Measurements from ENCODE around the gene ITCH.
"Not testable (repeated sequence)": the region's sequence is repeated elsewhere in the genome, so short reads cannot be mapped to it uniquely, and the experiment has no call there.

The ITCH gene

GRCh38 chr20:34512955-34513419 is 149.9 kb downstream of the ITCH start:
- CTCF ChIA-PET = no interaction called here
- POLR2A ChIA-PET = no interaction called here
- TF ChIP-seq HDGF (IDR thresholded peaks at IDR 0.05; ENCODE audit: borderline replicate concordance) (no peak), FOXK2 (IDR thresholded peaks at IDR 0.05) (no peak), CTBP1 (IDR thresholded peaks at IDR 0.05; ENCODE audit: borderline replicate concordance) (no peak), ZNF384 (IDR thresholded peaks at IDR 0.05) (no peak), TARDBP (IDR thresholded peaks at IDR 0.05) (no peak), NFRKB (IDR thresholded peaks at IDR 0.05) (no peak), L3MBTL2 (conservative IDR thresholded peaks at IDR 0.05) (no peak), LEF1 (IDR thresholded peaks at IDR 0.05; ENCODE audit: borderline replicate concordance) (no peak), ARNT (IDR thresholded peaks at IDR 0.05) (no peak), SP1 (IDR thresholded peaks at IDR 0.05) (no peak), FOXA1 (IDR thresholded peaks at IDR 0.05) (no peak), FOXM1 (IDR thresholded peaks at IDR 0.05; ENCODE audit: borderline replicate concordance) (no peak), ELF4 (IDR thresholded peaks at IDR 0.05) (no peak), SUZ12 (IDR thresholded peaks at IDR 0.05) (no peak), BHLHE40 (IDR thresholded peaks at IDR 0.05; ENCODE audit: borderline replicate concordance) (no peak)
- TF ChIP-seq, protein P1, sequence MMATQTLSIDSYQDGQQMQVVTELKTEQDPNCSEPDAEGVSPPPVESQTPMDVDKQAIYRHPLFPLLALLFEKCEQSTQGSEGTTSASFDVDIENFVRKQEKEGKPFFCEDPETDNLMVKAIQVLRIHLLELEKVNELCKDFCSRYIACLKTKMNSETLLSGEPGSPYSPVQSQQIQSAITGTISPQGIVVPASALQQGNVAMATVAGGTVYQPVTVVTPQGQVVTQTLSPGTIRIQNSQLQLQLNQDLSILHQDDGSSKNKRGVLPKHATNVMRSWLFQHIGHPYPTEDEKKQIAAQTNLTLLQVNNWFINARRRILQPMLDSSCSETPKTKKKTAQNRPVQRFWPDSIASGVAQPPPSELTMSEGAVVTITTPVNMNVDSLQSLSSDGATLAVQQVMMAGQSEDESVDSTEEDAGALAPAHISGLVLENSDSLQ (IDR thresholded peaks at IDR 0.05) = no peak
- no peak for DNase-seq (ENCODE audit: extremely low spot score)

GRCh38 chr20:34514034-34514433 is 151.0 kb downstream of the ITCH start:
- ChIA-PET CTCF (interaction anchor here (0.6 to 0.9 kb wide), 2 partner anchors 384 to 1837 kb away, joined by 4 to 7 read pairs; no protein-coding TSS in a partner anchor), POLR2A (interaction anchor here (0.9 kb wide), 1 partner anchor 150 kb away, joined by 3 read pairs; no protein-coding TSS in a partner anchor)
- DNase-seq (ENCODE audit: extremely low spot score) = not testable (repeated sequence)

- CTCF ChIA-PET = interaction anchor here (0.6 to 0.8 kb wide), 2 partner anchors 24 to 1836 kb away, joined by 3 to 7 read pairs; no protein-coding TSS in a partner anchor
- DNase-seq (ENCODE audit: extremely low spot score) = no peak
- TF ChIP-seq, protein P1 (IDR thresholded peaks at IDR 0.05) = no peak
- no peak for TF ChIP-seq FOXM1 (IDR thresholded peaks at IDR 0.05; ENCODE audit: borderline replicate concordance)
- TF ChIP-seq FOXK2 (IDR thresholded peaks at IDR 0.05) = no peak
- no peak for TF ChIP-seq ELF4 (IDR thresholded peaks at IDR 0.05)
- TF ChIP-seq ZNF384 (IDR thresholded peaks at IDR 0.05) = no peak
- no peak for TF ChIP-seq TARDBP (IDR thresholded peaks at IDR 0.05)
- POLR2A ChIA-PET = interaction anchor here (0.8 to 2.9 kb wide), 10 partner anchors 10 to 402 kb away, joined by 4 to 18 read pairs (median 12); partner anchors contain the start of genes AHCY, EIF2S2 and ITCH
Observed at GRCh38 chr20:34514897-34515483, 151.9 kb downstream of the ITCH start.

DNA sequence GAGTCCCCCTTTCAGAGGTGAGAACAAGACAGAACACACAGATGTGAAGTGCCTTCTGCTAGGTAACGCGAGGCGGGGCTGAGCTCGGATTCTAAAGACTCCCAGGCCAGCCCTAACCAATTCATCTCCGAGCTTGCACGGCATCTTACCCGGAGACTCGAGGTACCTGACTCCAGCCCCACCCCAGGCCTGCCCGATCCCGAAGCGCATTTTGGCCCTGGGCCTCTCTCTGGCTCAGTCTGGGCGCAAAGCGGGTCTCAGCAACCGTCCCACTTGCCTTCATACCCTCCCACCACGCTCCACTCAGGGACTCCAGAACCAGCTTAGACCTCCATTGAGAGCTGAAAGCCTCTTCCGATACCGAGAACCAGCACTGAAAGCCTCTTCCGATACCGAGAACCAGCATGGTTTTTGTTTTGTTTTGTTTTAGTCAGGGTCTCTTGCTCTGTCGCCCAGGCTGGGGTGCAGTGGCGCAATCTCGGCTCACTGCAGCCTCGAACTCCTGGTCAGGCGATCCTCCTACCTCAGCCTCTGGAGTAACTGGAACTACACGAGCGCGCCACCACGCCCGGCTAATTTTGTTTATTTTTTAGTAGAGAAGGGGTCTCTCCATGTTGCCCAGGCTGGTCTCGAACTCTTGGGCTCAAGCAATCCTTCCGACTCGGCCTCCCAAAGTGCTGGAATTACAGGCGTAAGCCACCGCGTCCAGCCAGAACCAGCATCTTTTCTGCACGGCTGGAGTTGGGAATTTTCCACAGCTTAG is 152.6 kb downstream of the ITCH start:
- POLR2A ChIA-PET = interaction anchor here (0.7 to 2.9 kb wide), 16 partner anchors 9 to 403 kb away, joined by 3 to 18 read pairs (median 6); partner anchors contain the start of genes AHCY, EIF2S2 and ITCH

DNA sequence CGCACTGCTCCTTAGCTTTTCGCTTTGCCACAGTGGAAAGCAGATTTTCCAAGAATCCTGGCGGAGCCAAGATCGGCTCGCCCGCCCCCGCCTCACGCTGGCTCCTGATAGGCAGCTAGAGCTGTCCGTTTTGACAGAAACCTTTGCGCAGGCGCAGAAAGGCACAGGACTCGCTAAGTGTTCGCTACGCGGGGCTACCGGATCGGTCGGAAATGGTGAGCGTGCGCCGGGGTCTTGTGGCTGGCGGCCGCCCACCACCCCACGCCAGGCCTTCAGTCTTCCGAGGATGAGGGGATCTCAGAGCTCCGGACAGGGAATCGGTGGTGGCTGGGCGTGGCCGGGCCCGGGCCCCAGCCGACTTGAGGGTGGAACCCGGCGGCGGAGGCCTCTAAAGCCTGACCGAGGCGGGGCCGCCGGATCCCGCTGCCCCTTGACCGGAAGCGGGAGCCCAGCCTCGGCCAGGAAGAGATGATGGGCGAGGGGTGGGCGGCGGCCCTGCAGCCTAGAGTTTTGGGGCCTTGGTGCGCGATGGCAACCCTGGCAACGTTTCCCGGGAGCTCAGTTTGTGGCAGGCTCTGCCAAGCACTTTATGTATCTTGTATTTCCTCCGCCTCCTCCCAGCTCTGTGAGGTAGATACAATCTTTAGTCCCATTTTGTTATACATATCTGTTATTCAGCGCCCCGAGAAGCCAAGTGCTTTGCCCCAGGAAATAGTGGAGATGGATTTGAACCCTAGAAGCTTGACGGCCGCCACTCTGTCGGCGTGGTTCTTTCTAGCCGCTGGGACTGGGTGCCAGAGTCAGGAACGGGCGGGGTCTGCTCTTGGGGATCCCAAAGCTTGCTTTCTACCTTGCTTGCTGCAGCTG is 153.4 kb downstream of the ITCH start, which contains the start of gene DYNLRB1:
TSS of gene DYNLRB1 (plus strand) at position 176 of the 867 bp plus-strand sequence. CDS start at position 213, 37 bp downstream.
- peak; percentile 93 for DNase-seq (ENCODE audit: extremely low spot score)
- POLR2A ChIA-PET = interaction anchor here (0.7 to 2.9 kb wide), 18 partner anchors 9 to 404 kb away, joined by 3 to 18 read pairs (median 4); partner anchors contain the start of genes AHCY, EIF2S2 and ITCH
- TF ChIP-seq FOXM1 (IDR thresholded peaks at IDR 0.05; ENCODE audit: borderline replicate concordance) (no peak), L3MBTL2 (conservative IDR thresholded peaks at IDR 0.05) (no peak), ELF4 (IDR thresholded peaks at IDR 0.05) (0 out of 2 replicates have a peak, but pooled peaks have one; percentile 23), CTBP1 (IDR thresholded peaks at IDR 0.05; ENCODE audit: borderline replicate concordance) (no peak), FOXK2 (IDR thresholded peaks at IDR 0.05) (no peak), BHLHE40 (IDR thresholded peaks at IDR 0.05; ENCODE audit: borderline replicate concordance) (no peak), FOXA1 (IDR thresholded peaks at IDR 0.05) (no peak), HDGF (IDR thresholded peaks at IDR 0.05; ENCODE audit: borderline replicate concordance) (no peak), NFRKB (IDR thresholded peaks at IDR 0.05) (no peak), TARDBP (IDR thresholded peaks at IDR 0.05) (no peak), ARNT (IDR thresholded peaks at IDR 0.05) (no peak)
- TF ChIP-seq, protein P1 (IDR thresholded peaks at IDR 0.05) = peak; percentile 98
- CTCF ChIA-PET = interaction anchor here (0.6 to 3.0 kb wide), 3 partner anchors 14 to 204 kb away, joined by 4 to 20 read pairs (median 4); no protein-coding TSS in a partner anchor

More for the DNA sequence above, 152.6 kb downstream of the ITCH start:
- CTCF ChIA-PET = interaction anchor here (0.8 to 3.0 kb wide), 2 partner anchors 23 to 203 kb away, joined by 3 to 20 read pairs; no protein-coding TSS in a partner anchor
- TF ChIP-seq ARNT (IDR thresholded peaks at IDR 0.05) (no peak), HDGF (IDR thresholded peaks at IDR 0.05; ENCODE audit: borderline replicate concordance) (no peak), SP1 (IDR thresholded peaks at IDR 0.05) (no peak), L3MBTL2 (conservative IDR thresholded peaks at IDR 0.05) (no peak; the same call in 1 of the 2 replicates), NFRKB (IDR thresholded peaks at IDR 0.05) (no peak), TARDBP (IDR thresholded peaks at IDR 0.05) (no peak), ZNF384 (IDR thresholded peaks at IDR 0.05) (no peak), FOXM1 (IDR thresholded peaks at IDR 0.05; ENCODE audit: borderline replicate concordance) (no peak), CTBP1 (IDR thresholded peaks at IDR 0.05; ENCODE audit: borderline replicate concordance) (no peak), SUZ12 (IDR thresholded peaks at IDR 0.05) (no peak), BHLHE40 (IDR thresholded peaks at IDR 0.05; ENCODE audit: borderline replicate concordance) (no peak), ELF4 (IDR thresholded peaks at IDR 0.05) (no peak), FOXA1 (IDR thresholded peaks at IDR 0.05) (no peak)
- TF ChIP-seq, protein P1 (IDR thresholded peaks at IDR 0.05) = no peak
- peak; percentile 67 for DNase-seq (ENCODE audit: extremely low spot score)
